ENCODE measurements around the gene RBM10. TPM values are rescaled to one million over a fixed set of nuclear protein-coding genes. Genes with fewer than 3 reads are reported as not detected.

The RBM10 gene
- total and polyA plus RNA-seq, 2 experiments from 2014 or later, result 39.5 to 101 TPM

GRCh38 chrX:47221756-47222155, 76.7 kb downstream of the RBM10 start:
- Mint-ChIP-seq H3K4me1 (peaks cover 22% of the 10 kb centered on the region), H3K4me3 (no peak overlapping the region; the same call in 2 of the 3 replicates), H3K27ac (no peak overlapping the region), H3K36me3 (ENCODE audit: low read depth) (peaks cover 50% of the 10 kb centered on the region), H3K9me3 (no peaks in the 10 kb centered on the region), H3K27me3 (ENCODE audit: insufficient read depth, low read depth, poor library complexity) (peaks cover 14% of the 10 kb centered on the region)
- Histone ChIP-seq H3K4me3 (no peak overlapping the region), H3K4me1 (ENCODE audit: insufficient read depth) (no peaks in the 10 kb centered on the region), H3K27ac (ENCODE audit: low read depth) (no peak overlapping the region), H3F3A (replicated peaks; ENCODE audit: low read depth) (peaks cover 3% of the 10 kb centered on the region; the same call in 1 of the 2 replicates), H3K9me2 (ENCODE audit: insufficient read depth) (no peaks in the 10 kb centered on the region), H4K20me1 (replicated peaks; ENCODE audit: insufficient read depth) (no peaks in the 10 kb centered on the region), H3K36me3 (ENCODE audit: insufficient read depth) (peaks cover 6% of the 10 kb centered on the region), H3K79me2 (replicated peaks; ENCODE audit: insufficient read depth) (peaks cover 37% of the 10 kb centered on the region), H2AFZ (no peak overlapping the region), H3K27me3 (ENCODE audit: insufficient read depth) (no peaks in the 10 kb centered on the region), H3K4me2 (no peak overlapping the region)
- TF ChIP-seq STAT1 (IDR thresholded peaks at IDR 0.05; ENCODE audit: unreplicated experiment), result no peak
- ATAC-seq, result no peak
- no peak for DNase-seq (ENCODE audit: low spot score)

- no peak overlapping the region for H3K4me3 ChIP-seq
- H3K27ac ChIP-seq (ENCODE audit: low read depth), result no peak overlapping the region
- peaks cover 53% of the 10 kb centered on the region for H3K36me3 Mint-ChIP-seq (ENCODE audit: low read depth)
- TF ChIP-seq REST (IDR thresholded peaks at IDR 0.05; ENCODE audit: unreplicated experiment), result no peak
- no peaks in the 10 kb centered on the region for H4K20me1 ChIP-seq (replicated peaks; ENCODE audit: insufficient read depth)
- no peak overlapping the region for H2AFZ ChIP-seq
- H3K4me1 Mint-ChIP-seq, result peaks cover 17% of the 10 kb centered on the region
- peaks cover 12% of the 10 kb centered on the region for H3K27me3 Mint-ChIP-seq (ENCODE audit: insufficient read depth, low read depth, poor library complexity)
- DNase-seq (ENCODE audit: low spot score) (peak; percentile 39), ATAC-seq (no peak)
- H3K36me3 ChIP-seq (ENCODE audit: insufficient read depth), result peaks cover 6% of the 10 kb centered on the region
- H3K9me2 ChIP-seq (ENCODE audit: insufficient read depth), result no peaks in the 10 kb centered on the region
- peaks cover 37% of the 10 kb centered on the region for H3K79me2 ChIP-seq (replicated peaks; ENCODE audit: insufficient read depth)
- H3K4me3 Mint-ChIP-seq, result no peak overlapping the region
- H3F3A ChIP-seq (replicated peaks; ENCODE audit: low read depth), result no peaks in the 10 kb centered on the region
- H3K27me3 ChIP-seq (ENCODE audit: insufficient read depth), result no peaks in the 10 kb centered on the region
- no peak overlapping the region for H3K4me2 ChIP-seq
- no peaks in the 10 kb centered on the region for H3K4me1 ChIP-seq (ENCODE audit: insufficient read depth)
- H3K27ac Mint-ChIP-seq, result no peak overlapping the region
- no peaks in the 10 kb centered on the region for H3K9me3 Mint-ChIP-seq
Observed at GRCh38 chrX:47222751-47223350, 77.8 kb downstream of the RBM10 start.

- H3K4me3 Mint-ChIP-seq, result no peak overlapping the region
- Histone ChIP-seq H3K9me2 (ENCODE audit: insufficient read depth) (no peaks in the 10 kb centered on the region), H3K4me3 (no peak overlapping the region), H3K4me1 (ENCODE audit: insufficient read depth) (no peaks in the 10 kb centered on the region), H2AFZ (no peak overlapping the region), H4K20me1 (replicated peaks; ENCODE audit: insufficient read depth) (no peaks in the 10 kb centered on the region), H3K27me3 (ENCODE audit: insufficient read depth) (no peaks in the 10 kb centered on the region), H3K79me2 (replicated peaks; ENCODE audit: insufficient read depth) (peaks cover 37% of the 10 kb centered on the region), H3F3A (replicated peaks; ENCODE audit: low read depth) (no peaks in the 10 kb centered on the region), H3K4me2 (no peak overlapping the region), H3K36me3 (ENCODE audit: insufficient read depth) (peaks cover 6% of the 10 kb centered on the region), H3K27ac (ENCODE audit: low read depth) (no peak overlapping the region)
- H3K4me1 Mint-ChIP-seq, result peaks cover 17% of the 10 kb centered on the region
- H3K36me3 Mint-ChIP-seq (ENCODE audit: low read depth), result peaks cover 59% of the 10 kb centered on the region
- no peak for ATAC-seq
- H3K27me3 Mint-ChIP-seq (ENCODE audit: insufficient read depth, low read depth, poor library complexity), result peaks cover 10% of the 10 kb centered on the region
- H3K9me3 Mint-ChIP-seq, result no peaks in the 10 kb centered on the region
- H3K27ac Mint-ChIP-seq, result no peak overlapping the region
- DNase-seq (ENCODE audit: low spot score), result no peak
- no peak for TF ChIP-seq CREB1 (CRISPR knock-in tag; IDR thresholded peaks at IDR 0.05; ENCODE audit: low read depth)
- no peak for TF ChIP-seq NANOG (IDR thresholded peaks at IDR 0.05; ENCODE audit: borderline replicate concordance)
- no peak for TF ChIP-seq ZNF462 (CRISPR knock-in tag; IDR thresholded peaks at IDR 0.05)
Observed at GRCh38 chrX:47223476-47224250, 78.6 kb downstream of the RBM10 start.

Data from GM23338 (cell line).